Stomach (tissue), 9 donors: Measurements from ENCODE around the gene PLAGL1. TPM values are rescaled to one million over a fixed set of nuclear protein-coding genes. Genes with fewer than 3 reads are reported as not detected.

Source experiments
- DNase-seq, 2 donors: peaks; one replicate each; pipeline versions ENCODE4 v3.0.0 to v3.0.0-alpha.2; 2013 to 2019
- H3K27ac ChIP-seq, 5 donors: fragments of 200-600 bp in 4 of 5; sonication (generic) in 4 of 5; one replicate each; pipeline ENCODE4 v1.5.1; 2013 to 2019; ENCODE audit warnings: mild to moderate bottlenecking in 1 of 5, moderate library complexity in 1 of 5
- H3K27me3 ChIP-seq, 3 donors: fragments of 200-600 bp; sonication (generic); one replicate each; pipeline ENCODE4 v1.5.1; 2017 to 2019; ENCODE audit warnings: mixed run types in 1 of 3
- H3K36me3 ChIP-seq, 4 donors: fragments of 200-600 bp; sonication (generic); 1 replicate in 3 of 4; 2 replicates in 1 of 4; pipeline ENCODE4 v1.5.1; 2016 to 2019
- H3K4me1 ChIP-seq, 4 donors: fragments of 200-600 bp; sonication (generic); one replicate each; pipeline ENCODE4 v1.5.1; 2016 to 2019
- H3K4me3 ChIP-seq, 4 donors: fragments of 200-600 bp; sonication (generic) in 3 of 4; one replicate each; pipeline ENCODE4 v1.5.1; 2016 to 2019; ENCODE audit warnings: mild to moderate bottlenecking in 1 of 4
- H3K9me3 ChIP-seq, 4 donors: fragments of 200-600 bp; sonication (generic); one replicate each; pipeline ENCODE4 v1.5.1; 2016 to 2019
- CTCF ChIP-seq, 7 experiments: fragments of 450-650 bp in 4 of 7; fragments of 200-600 bp in 3 of 7; sonication (generic) in 3 of 7; IDR thresholded peaks; one replicate each; pipeline ENCODE4 v1.5.1; 2016 to 2019; ENCODE audit warnings: antibody characterized with exemption in 7 of 7, control low read depth in 2 of 7, mild to moderate bottlenecking in 1 of 7
- EP300 ChIP-seq: sonication (generic); formaldehyde crosslinking; IDR thresholded peaks from one replicate; pipeline ENCODE4 v1.6.1; 2017; ENCODE audit warnings: antibody characterized with exemption
- POLR2A ChIP-seq, 4 donors: fragments of 450-650 bp; IDR thresholded peaks; one replicate each; pipeline ENCODE4 v1.6.1; 2016; ENCODE audit warnings: antibody characterized with exemption in 4 of 4, control low read depth in 2 of 4, mild to moderate bottlenecking in 1 of 4, moderate library complexity in 1 of 4
- POLR2AphosphoS5 ChIP-seq, 3 donors: sonication (generic); formaldehyde crosslinking; IDR thresholded peaks; one replicate each; pipeline ENCODE4 v1.6.1; 2016; ENCODE audit warnings: antibody characterized with exemption in 3 of 3
- WGBS, 5 donors: extraction: QIAGEN DNeasy Blood & Tissue Kit in 3 of 5; methylation state at CpG; one replicate each; pipeline versions ENCODE4 v1.1.5 to v1.1.7; 2013 to 2018; 5-methylcytosine and 5-hydroxymethylcytosine counted together
- intact Hi-C: fragments of 100-400 bp; cut with DNase I; formaldehyde crosslinking; loops from one replicate; pipeline ENCODE4 v1.15.1; 2023; ENCODE audit warnings: low total_unique reads
- polyA plus RNA-seq, 3 donors: library from polyadenylated mRNA; stranded (reverse); fragments of 200-250 nt; gene quantifications; one replicate each; pipeline ENCODE4 v1.2.3, GENCODE V29; 2013
- total RNA-seq, 5 donors: library from RNA; depleted of rRNA; stranded (reverse); fragments of >200 nt; gene quantifications; one replicate each; pipeline versions ENCODE4 v1.1.0 to v1.2.3, GENCODE V29; 2014 to 2016
- donor health status: healthy with polysubstance abuse.
- donor health status: Bipolar disorder and iron deficiency.
- donor health status: healthy.

The PLAGL1 gene
- total and polyA plus RNA-seq, 8 donors = 11.2 to 94.9 (median 19.2) TPM

GRCh38 chr6:143980921-143981320 is 27.1 kb downstream of the PLAGL1 start:
- no peaks in the 10 kb centered on the region for H3K4me1 ChIP-seq
- DNase-seq = no peak
- no peaks in the 10 kb centered on the region for H3K27me3 ChIP-seq
- H3K9me3 ChIP-seq = no peaks in the 10 kb centered on the region
- H3K27ac ChIP-seq = no peak overlapping the region
- no peak for TF ChIP-seq CTCF (IDR thresholded peaks at IDR 0.05)
- TF ChIP-seq POLR2AphosphoS5 (IDR thresholded peaks at IDR 0.05) = no peak
- TF ChIP-seq POLR2A (IDR thresholded peaks at IDR 0.05) = no peak
- TF ChIP-seq EP300 = no peak
- H3K36me3 ChIP-seq = no peaks in the 10 kb centered on the region
- WGBS, 5 donors = 75 to 95% (median 89%) methylated on average over 1 of the region's 1 CpG
- intact Hi-C loops = no loop called here
- no peak overlapping the region for H3K4me3 ChIP-seq

GRCh38 chr6:143976806-143977349 is 31.2 kb downstream of the PLAGL1 start:
- peaks cover 0 to 6% (median 0%) of the 10 kb centered on the region in 4 donors for H3K4me1 ChIP-seq
- H3K4me3 ChIP-seq = no peak overlapping the region
- DNase-seq = no peak
- 67 to 76% (median 70%) methylated on average over 3 of the region's 3 CpGs for WGBS, 5 donors
- TF ChIP-seq CTCF (IDR thresholded peaks at IDR 0.05) (no peak), POLR2A (IDR thresholded peaks at IDR 0.05) (no peak), POLR2AphosphoS5 (IDR thresholded peaks at IDR 0.05) (no peak), EP300 (no peak)
- H3K36me3 ChIP-seq = no peaks in the 10 kb centered on the region
- intact Hi-C loops = no loop called here
- no peaks in the 10 kb centered on the region for H3K27me3 ChIP-seq
- H3K27ac ChIP-seq = no peak overlapping the region
- H3K9me3 ChIP-seq = no peaks in the 10 kb centered on the region

- intact Hi-C loops = no loop called here
- no peaks in the 10 kb centered on the region for H3K9me3 ChIP-seq
- TF ChIP-seq POLR2AphosphoS5 (IDR thresholded peaks at IDR 0.05) = no peak
- no peak for TF ChIP-seq EP300
- no peak for TF ChIP-seq POLR2A (IDR thresholded peaks at IDR 0.05)
- no peak for TF ChIP-seq CTCF (IDR thresholded peaks at IDR 0.05)
- no peak overlapping the region for H3K4me3 ChIP-seq
- peaks cover 0 to 16% (median 4%) of the 10 kb centered on the region in 4 donors for H3K4me1 ChIP-seq
- H3K27me3 ChIP-seq = no peaks in the 10 kb centered on the region
- H3K27ac ChIP-seq = no peak overlapping the region
- no peaks in the 10 kb centered on the region for H3K36me3 ChIP-seq
- 67 to 82% (median 75%) methylated on average over 7 to 8 of the region's 8 CpGs for WGBS, 5 donors
- no peak for DNase-seq
Observed at GRCh38 chr6:143974089-143974488, 34.0 kb downstream of the PLAGL1 start.

GRCh38 chr6:143973097-143973966 is 34.7 kb downstream of the PLAGL1 start:
- H3K27me3 ChIP-seq = no peaks in the 10 kb centered on the region
- H3K9me3 ChIP-seq = no peaks in the 10 kb centered on the region
- TF ChIP-seq EP300 = no peak
- TF ChIP-seq POLR2AphosphoS5 (IDR thresholded peaks at IDR 0.05) = no peak
- TF ChIP-seq POLR2A (IDR thresholded peaks at IDR 0.05) = no peak
- no peak for TF ChIP-seq CTCF (IDR thresholded peaks at IDR 0.05)
- DNase-seq = no peak
- WGBS, 5 donors = 75 to 79% (median 76%) methylated on average over 13 of the region's 13 CpGs
- no peaks in the 10 kb centered on the region for H3K36me3 ChIP-seq
- no peak overlapping the region for H3K27ac ChIP-seq
- intact Hi-C loops = no loop called here
- no peak overlapping the region for H3K4me3 ChIP-seq
- peaks cover 0 to 16% (median 6%) of the 10 kb centered on the region in 4 donors for H3K4me1 ChIP-seq
